Muscle layer of duodenum (tissue), 2 donors: Measurements from ENCODE around the gene CACNG8.
"Not testable (repeated sequence)": the region's sequence is repeated elsewhere in the genome, so short reads cannot be mapped to it uniquely, and the experiment has no call there.

ENCODE experiments used
- H3K27ac ChIP-seq: one replicate; pipeline ENCODE4 v1.7.0; 2013; ENCODE audit warnings: mild to moderate bottlenecking, low read length
- H3K27me3 ChIP-seq: one replicate; pipeline ENCODE4 v1.7.0; 2013; ENCODE audit warnings: low read depth, mild to moderate bottlenecking, control low read depth, low read length
- H3K36me3 ChIP-seq, 2 donors: one replicate each; pipeline ENCODE4 v1.7.0; 2013; ENCODE audit warnings: low read length in 2 of 2, control low read depth in 1 of 2, mild to moderate bottlenecking in 1 of 2; ENCODE audit not compliant: insufficient read depth in 2 of 2, control insufficient read depth in 1 of 2
- H3K4me1 ChIP-seq, 2 donors: one replicate each; pipeline ENCODE4 v1.7.0; 2013; ENCODE audit warnings: low read length in 2 of 2, mild to moderate bottlenecking in 2 of 2, control low read depth in 1 of 2, moderate library complexity in 1 of 2; ENCODE audit not compliant: insufficient read depth in 2 of 2, control insufficient read depth in 1 of 2
- H3K4me3 ChIP-seq, 2 donors: one replicate each; pipeline ENCODE4 v1.7.0; 2013; ENCODE audit warnings: low read length in 2 of 2, low read depth in 1 of 2, mild to moderate bottlenecking in 1 of 2
- H3K9me3 ChIP-seq, 2 donors: one replicate each; pipeline ENCODE4 v1.7.0; 2013; ENCODE audit warnings: low read length in 2 of 2, control low read depth in 1 of 2, mild to moderate bottlenecking in 1 of 2; ENCODE audit not compliant: control insufficient read depth in 1 of 2
- donor health status: healthy.

The CACNG8 gene

GRCh38 chr19:54021932-54022331 lies 59.2 kb downstream of the CACNG8 start:
- no peaks in the 10 kb centered on the region for H3K9me3 ChIP-seq

GRCh38 chr19:54023191-54023590 lies 60.5 kb downstream of the CACNG8 start:
- no peaks in the 10 kb centered on the region for H3K27me3 ChIP-seq
- no peak overlapping the region for H3K27ac ChIP-seq
- no peak overlapping the region for H3K4me3 ChIP-seq
- no peaks in the 10 kb centered on the region for H3K9me3 ChIP-seq
- H3K36me3 ChIP-seq = no peaks in the 10 kb centered on the region
- peaks cover 0 to 7% of the 10 kb centered on the region in 2 donors for H3K4me1 ChIP-seq

More at GRCh38 chr19:54021932-54022331, 59.2 kb downstream of the CACNG8 start:
- Histone ChIP-seq H3K4me1 (peaks cover 0 to 7% of the 10 kb centered on the region in 2 donors), H3K27ac (no peak overlapping the region), H3K36me3 (no peaks in the 10 kb centered on the region), H3K27me3 (no peaks in the 10 kb centered on the region), H3K4me3 (no peak overlapping the region)

- H3K27ac ChIP-seq = no peak overlapping the region
- no peaks in the 10 kb centered on the region for H3K36me3 ChIP-seq
- no peaks in the 10 kb centered on the region for H3K9me3 ChIP-seq
- peaks cover 0 to 7% of the 10 kb centered on the region in 2 donors for H3K4me1 ChIP-seq
- H3K4me3 ChIP-seq = no peak overlapping the region
- no peaks in the 10 kb centered on the region for H3K27me3 ChIP-seq
Observed at GRCh38 chr19:54024660-54025059, 61.9 kb downstream of the CACNG8 start.

- H3K27me3 ChIP-seq = no peaks in the 10 kb centered on the region
- H3K27ac ChIP-seq = no peak overlapping the region
- H3K9me3 ChIP-seq = no peaks in the 10 kb centered on the region
- H3K4me1 ChIP-seq = peaks cover 0 to 7% of the 10 kb centered on the region in 2 donors
- no peak overlapping the region for H3K4me3 ChIP-seq
- no peaks in the 10 kb centered on the region for H3K36me3 ChIP-seq
Observed at GRCh38 chr19:54026656-54027055, 63.9 kb downstream of the CACNG8 start.

GRCh38 chr19:54029301-54029700 lies 66.6 kb downstream of the CACNG8 start:
- no peak overlapping the region for H3K27ac ChIP-seq
- no peaks in the 10 kb centered on the region for H3K27me3 ChIP-seq
- no peak overlapping the region for H3K4me3 ChIP-seq
- H3K36me3 ChIP-seq = no peaks in the 10 kb centered on the region
- H3K4me1 ChIP-seq = no peaks in the 10 kb centered on the region
- no peaks in the 10 kb centered on the region for H3K9me3 ChIP-seq

GRCh38 chr19:54029930-54030490 lies 67.3 kb downstream of the CACNG8 start:
- H3K27me3 ChIP-seq = no peaks in the 10 kb centered on the region
- no peaks in the 10 kb centered on the region for H3K9me3 ChIP-seq
- H3K36me3 ChIP-seq = no peaks in the 10 kb centered on the region
- H3K27ac ChIP-seq = no peak overlapping the region
- no peak overlapping the region for H3K4me3 ChIP-seq
- no peaks in the 10 kb centered on the region for H3K4me1 ChIP-seq

- H3K9me3 ChIP-seq = no peaks in the 10 kb centered on the region
- no peaks in the 10 kb centered on the region for H3K27me3 ChIP-seq
- no peak overlapping the region for H3K4me3 ChIP-seq
- H3K27ac ChIP-seq = no peak overlapping the region
- no peaks in the 10 kb centered on the region for H3K4me1 ChIP-seq
- no peaks in the 10 kb centered on the region for H3K36me3 ChIP-seq
Observed at GRCh38 chr19:54030895-54031586, 68.3 kb downstream of the CACNG8 start.

GRCh38 chr19:54035215-54036178 lies 72.8 kb downstream of the CACNG8 start:
- Histone ChIP-seq H3K9me3 (no peaks in the 10 kb centered on the region), H3K4me3 (no peak overlapping the region), H3K27me3 (no peaks in the 10 kb centered on the region), H3K4me1 (no peaks in the 10 kb centered on the region), H3K36me3 (no peaks in the 10 kb centered on the region), H3K27ac (no peak overlapping the region)

- H3K27ac ChIP-seq, H3K9me3 ChIP-seq, H3K36me3 ChIP-seq, H3K27me3 ChIP-seq, H3K4me3 ChIP-seq, H3K4me1 ChIP-seq: not testable (repeated sequence)
Observed at GRCh38 chr19:54036542-54036941, 73.8 kb downstream of the CACNG8 start.
